Body of pancreas (tissue), 4 donors: ENCODE data around the gene CBX4. TPM values are rescaled to one million over a fixed set of nuclear protein-coding genes. Genes with fewer than 3 reads are reported as not detected.

Source experiments
- ATAC-seq: fragments of 150-250 bp; one replicate; pipeline ENCODE4 v1.9.1; 2016
- DNase-seq, 4 donors: peaks; one replicate each; pipeline ENCODE4 v3.0.0-alpha.2; 2019
- H3K27ac ChIP-seq, 4 donors: fragments of 200-600 bp; sonication (generic); 1 replicate in 3 of 4; 2 replicates in 1 of 4; pipeline versions ENCODE4 v1.5.1 to v1.6.1; 2016 to 2019; ENCODE audit warnings: mild to moderate bottlenecking in 1 of 4, mixed read lengths in 1 of 4, moderate library complexity in 1 of 4
- H3K27me3 ChIP-seq, 2 donors: fragments of 200-600 bp; sonication (generic); one replicate each; pipeline ENCODE4 v1.6.0; 2016; ENCODE audit warnings: mild to moderate bottlenecking in 1 of 2
- H3K36me3 ChIP-seq, 2 donors: fragments of 200-600 bp; sonication (generic); replicated peaks in 1 of 2; 2 replicates each; pipeline ENCODE4 v1.5.1; 2016; ENCODE audit warnings: low read depth in 2 of 2; ENCODE audit not compliant: insufficient read depth in 1 of 2
- H3K4me1 ChIP-seq: fragments of 200-600 bp; sonication (generic); one replicate; pipeline ENCODE4 v1.6.0; 2016
- H3K4me3 ChIP-seq, 2 donors: fragments of 200-600 bp; sonication (generic); 1 replicate in 1 of 2; 2 replicates in 1 of 2; pipeline ENCODE4 v1.5.1; 2016 to 2019
- H3K9me3 ChIP-seq, 3 donors: fragments of 200-600 bp; sonication (generic); 1 replicate in 2 of 3; 2 replicates in 1 of 3; pipeline ENCODE4 v1.5.1; 2016
- POLR2A ChIP-seq, 3 donors: fragments of 450-650 bp; IDR thresholded peaks; one replicate each; pipeline ENCODE4 v1.6.1; 2016; ENCODE audit warnings: antibody characterized with exemption in 3 of 3, mild to moderate bottlenecking in 2 of 3
- WGBS, 2 donors: methylation state at CpG; one replicate each; pipeline ENCODE4 v1.1.5; 2017; 5-methylcytosine and 5-hydroxymethylcytosine counted together
- intact Hi-C: fragments of 100-400 bp; cut with DNase I; formaldehyde crosslinking; loops from one replicate; pipeline ENCODE4 v1.15.1; 2023
- total RNA-seq, 2 donors: library from RNA; depleted of rRNA; stranded (reverse); fragments of >200 nt; gene quantifications; one replicate each; pipeline ENCODE4 v1.1.0, GENCODE V29; 2016
- TF ChIP-seq, protein P1 (sequence below), 7 experiments: fragments of 450-650 bp in 4 of 7; fragments of 200-600 bp in 3 of 7; sonication (generic) in 3 of 7; IDR thresholded peaks; one replicate each; pipeline ENCODE4 v1.5.1; 2016 to 2019; ENCODE audit warnings: antibody characterized with exemption in 7 of 7

The CBX4 gene
- total RNA-seq, 2 donors from 2014 or later = 15.6 to 17.8 TPM

DNA sequence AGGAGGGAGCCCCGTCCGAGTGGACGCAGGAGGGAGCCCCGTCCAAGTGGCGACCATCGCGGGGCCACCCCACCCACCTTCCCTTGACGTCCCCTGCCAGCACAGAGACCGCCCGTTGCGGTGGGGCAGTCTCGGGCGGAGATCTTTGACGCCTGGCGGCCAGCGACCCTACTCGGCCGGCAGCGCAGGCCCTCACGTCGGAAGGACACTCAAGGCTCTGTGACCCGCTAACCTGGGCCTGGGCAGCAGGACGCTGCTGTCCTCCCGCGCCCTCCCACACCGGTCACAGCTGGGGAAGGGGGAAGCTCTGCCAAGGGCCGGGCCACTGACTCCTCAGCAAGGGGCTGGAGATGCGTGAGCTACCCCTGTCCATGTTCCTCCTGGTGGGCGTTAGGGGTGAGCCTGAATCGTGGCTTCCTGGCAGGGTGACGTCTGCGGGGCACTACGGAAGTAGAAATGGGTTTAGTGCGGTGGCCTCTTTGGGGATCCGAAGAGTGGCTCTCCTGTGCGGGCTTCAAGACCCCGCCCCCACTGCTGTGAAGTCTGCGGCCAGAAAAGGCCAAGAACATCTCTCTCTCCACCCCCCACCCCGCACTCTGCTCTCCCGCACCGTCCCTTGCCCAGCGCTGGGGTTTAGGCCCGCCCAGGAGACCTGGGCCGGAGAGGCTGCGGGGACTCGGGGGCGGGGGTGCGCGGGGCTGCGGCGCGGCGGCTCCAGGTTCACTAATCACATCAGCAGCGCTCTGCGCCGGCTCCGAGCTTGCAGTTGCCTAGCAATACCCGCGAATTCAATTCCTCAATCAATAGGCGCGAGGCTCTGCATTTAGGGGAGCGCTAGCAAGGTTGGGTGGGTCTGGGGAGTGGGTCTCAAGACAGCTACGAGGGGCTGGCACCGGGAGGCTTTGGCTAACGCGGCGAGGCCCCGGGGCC lies 48.2 kb downstream of the CBX4 start:
- peaks cover 0 to 27% of the 10 kb centered on the region in 2 donors for H3K27me3 ChIP-seq
- 7 to 10% methylated on average over 14 to 68 of the region's 68 CpGs for WGBS, 2 donors
- TF ChIP-seq, protein P1, sequence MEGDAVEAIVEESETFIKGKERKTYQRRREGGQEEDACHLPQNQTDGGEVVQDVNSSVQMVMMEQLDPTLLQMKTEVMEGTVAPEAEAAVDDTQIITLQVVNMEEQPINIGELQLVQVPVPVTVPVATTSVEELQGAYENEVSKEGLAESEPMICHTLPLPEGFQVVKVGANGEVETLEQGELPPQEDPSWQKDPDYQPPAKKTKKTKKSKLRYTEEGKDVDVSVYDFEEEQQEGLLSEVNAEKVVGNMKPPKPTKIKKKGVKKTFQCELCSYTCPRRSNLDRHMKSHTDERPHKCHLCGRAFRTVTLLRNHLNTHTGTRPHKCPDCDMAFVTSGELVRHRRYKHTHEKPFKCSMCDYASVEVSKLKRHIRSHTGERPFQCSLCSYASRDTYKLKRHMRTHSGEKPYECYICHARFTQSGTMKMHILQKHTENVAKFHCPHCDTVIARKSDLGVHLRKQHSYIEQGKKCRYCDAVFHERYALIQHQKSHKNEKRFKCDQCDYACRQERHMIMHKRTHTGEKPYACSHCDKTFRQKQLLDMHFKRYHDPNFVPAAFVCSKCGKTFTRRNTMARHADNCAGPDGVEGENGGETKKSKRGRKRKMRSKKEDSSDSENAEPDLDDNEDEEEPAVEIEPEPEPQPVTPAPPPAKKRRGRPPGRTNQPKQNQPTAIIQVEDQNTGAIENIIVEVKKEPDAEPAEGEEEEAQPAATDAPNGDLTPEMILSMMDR (IDR thresholded peaks at IDR 0.05) = no peak
- no peak for TF ChIP-seq POLR2A (IDR thresholded peaks at IDR 0.05)
- no peak overlapping the region for H3K4me3 ChIP-seq
- H3K27ac ChIP-seq = no peak overlapping the region
- no peak for DNase-seq
- intact Hi-C loops = loop anchor here (10.0 kb wide), 1 partner anchor 54 kb away; no protein-coding TSS in a partner anchor
- H3K36me3 ChIP-seq = no peaks in the 10 kb centered on the region
- H3K9me3 ChIP-seq = no peaks in the 10 kb centered on the region
- ATAC-seq = no peak
- peaks cover 27% of the 10 kb centered on the region for H3K4me1 ChIP-seq

- Histone ChIP-seq H3K36me3 (no peaks in the 10 kb centered on the region), H3K4me3 (no peak overlapping the region), H3K27ac (no peak overlapping the region), H3K9me3 (no peaks in the 10 kb centered on the region), H3K27me3 (peaks cover 0 to 27% of the 10 kb centered on the region in 2 donors), H3K4me1 (peaks cover 23% of the 10 kb centered on the region)
- intact Hi-C loops = loop anchor here (10.0 kb wide), 1 partner anchor 55 kb away; no protein-coding TSS in a partner anchor
- no peak for TF ChIP-seq POLR2A (IDR thresholded peaks at IDR 0.05)
- TF ChIP-seq, protein P1 (IDR thresholded peaks at IDR 0.05) = peak; percentile 55 to 68 (median 59)
- DNase-seq (peak in 3 of 4 donors; percentile 36 to 62 (median 50)), ATAC-seq (peak; percentile 67)
- WGBS, 2 donors = 6 to 7% methylated on average over 11 to 67 of the region's 74 CpGs
These were observed 49.1 kb downstream of the CBX4 start for GRCh38 chr17:79789943-79790804.

- H3K4me1 ChIP-seq = peaks cover 23% of the 10 kb centered on the region
- no peak overlapping the region for H3K27ac ChIP-seq
- H3K9me3 ChIP-seq = no peaks in the 10 kb centered on the region
- TF ChIP-seq, protein P1 (IDR thresholded peaks at IDR 0.05) = no peak
- TF ChIP-seq POLR2A (IDR thresholded peaks at IDR 0.05) = no peak
- peaks cover 0 to 27% of the 10 kb centered on the region in 2 donors for H3K27me3 ChIP-seq
- no peaks in the 10 kb centered on the region for H3K36me3 ChIP-seq
- ATAC-seq (peak; percentile 5), DNase-seq (no peak)
- intact Hi-C loops = no loop called here
- H3K4me3 ChIP-seq = no peak overlapping the region
- 34 to 78% methylated on average over 11 to 49 of the region's 52 CpGs for WGBS, 2 donors
These were observed 50.0 kb downstream of the CBX4 start for GRCh38 chr17:79788989-79789942.

- no peak overlapping the region for H3K27ac ChIP-seq
- H3K4me3 ChIP-seq = no peak overlapping the region
- peaks cover 23% of the 10 kb centered on the region for H3K4me1 ChIP-seq
- TF ChIP-seq, protein P1 (IDR thresholded peaks at IDR 0.05) = no peak
- no peak for TF ChIP-seq POLR2A (IDR thresholded peaks at IDR 0.05)
- DNase-seq = no peak
- no peaks in the 10 kb centered on the region for H3K36me3 ChIP-seq
- intact Hi-C loops = no loop called here
- WGBS, 2 donors = 69 to 73% methylated on average over 5 of the region's 5 CpGs
- H3K9me3 ChIP-seq = no peaks in the 10 kb centered on the region
- H3K27me3 ChIP-seq = peaks cover 0 to 27% of the 10 kb centered on the region in 2 donors
- ATAC-seq = no peak
These were observed 50.8 kb downstream of the CBX4 start for GRCh38 chr17:79788455-79788854.
